Right hindlimb (tissue), 1 donor: ENCODE measurements around the gene SLC12A7.

Source experiments
- DNase-seq: peaks from one replicate; pipeline ENCODE4 v3.0.0-alpha.2; 2018

The SLC12A7 gene

GRCh38 chr5:1124205-1125029, 12.6 kb upstream of the SLC12A7 start:
- no peak for DNase-seq

GRCh38 chr5:1123418-1124147, 11.7 kb upstream of the SLC12A7 start:
- no peak for DNase-seq

- DNase-seq = no peak
These were observed 10.8 kb upstream of the SLC12A7 start for GRCh38 chr5:1122511-1123294.

GRCh38 chr5:1121891-1122290, 10.0 kb upstream of the SLC12A7 start:
- DNase-seq = no peak

- no peak for DNase-seq
These were observed 9.2 kb upstream of the SLC12A7 start for GRCh38 chr5:1121044-1121443.

- DNase-seq = no peak
These were observed 8.6 kb upstream of the SLC12A7 start for GRCh38 chr5:1120236-1120999.

GRCh38 chr5:1119312-1119831, 7.5 kb upstream of the SLC12A7 start:
- DNase-seq = no peak

- no peak for DNase-seq
These were observed 6.9 kb upstream of the SLC12A7 start for GRCh38 chr5:1118738-1119137.

GRCh38 chr5:1118231-1118698, 6.4 kb upstream of the SLC12A7 start:
- peak; percentile 75 for DNase-seq

- DNase-seq = no peak
These were observed 5.1 kb upstream of the SLC12A7 start for GRCh38 chr5:1116977-1117376.

- no peak for DNase-seq
These were observed 4.4 kb upstream of the SLC12A7 start for GRCh38 chr5:1116109-1116740.

GRCh38 chr5:1115123-1115815, 3.4 kb upstream of the SLC12A7 start:
- DNase-seq = no peak

GRCh38 chr5:1113805-1114586, 2.1 kb upstream of the SLC12A7 start:
- DNase-seq = no peak

GRCh38 chr5:1113332-1113690, 1.4 kb upstream of the SLC12A7 start:
- DNase-seq = no peak

- DNase-seq = no peak
These were observed 901 bp upstream of the SLC12A7 start for GRCh38 chr5:1112596-1113331.

GRCh38 chr5:1111241-1111726, 579 bp downstream of the SLC12A7 start:
- DNase-seq = peak; percentile 59

GRCh38 chr5:1110307-1111240, 1.3 kb downstream of the SLC12A7 start:
- DNase-seq = no peak
